NCI-H446 treated with DMSO at 0.1 percent for 48 hours (cell line): ENCODE data around the gene SLC39A5.

ENCODE experiments used
- DNase-seq: peaks from one replicate; lab custom pipeline; 2025; lab: John Stamatoyannopoulos, UW

The SLC39A5 gene

GRCh38 chr12:56216461-56216860 lies 13.4 kb upstream of the SLC39A5 start:
- peak; percentile 1 for DNase-seq

- no peak for DNase-seq
These were observed 10.0 kb upstream of the SLC39A5 start for GRCh38 chr12:56219840-56220239.

GRCh38 chr12:56220611-56221231 lies 9.1 kb upstream of the SLC39A5 start:
- no peak for DNase-seq

GRCh38 chr12:56221232-56221756 lies 8.6 kb upstream of the SLC39A5 start:
- peak; percentile 25 for DNase-seq

- DNase-seq, result peak; percentile 93
These were observed 7.9 kb upstream of the SLC39A5 start, which contains the start of gene RNF41 for GRCh38 chr12:56221757-56222530. Gene RNF41 (minus strand): TSS chr12:56221922. CDS start chr12:56214047, 7,875 bp downstream.

GRCh38 chr12:56222531-56222895 lies 7.3 kb upstream of the SLC39A5 start:
- DNase-seq, result no peak

- DNase-seq, result no peak
These were observed 6.2 kb upstream of the SLC39A5 start for GRCh38 chr12:56223571-56224101.

GRCh38 chr12:56224102-56224701 lies 5.6 kb upstream of the SLC39A5 start, which contains the start of gene NABP2:
Gene NABP2 (plus strand): TSS chr12:56224342. CDS start chr12:56224857, 515 bp downstream.
- peak; percentile 94 for DNase-seq

- no peak for DNase-seq
These were observed 4.9 kb upstream of the SLC39A5 start for GRCh38 chr12:56224954-56225353.

- no peak for DNase-seq
These were observed 769 bp upstream of the SLC39A5 start for GRCh38 chr12:56229082-56229481.

- DNase-seq, result no peak
These were observed 757 bp downstream of the SLC39A5 start for GRCh38 chr12:56230432-56231183.

- no peak for DNase-seq
These were observed 1.3 kb downstream of the SLC39A5 start for GRCh38 chr12:56231184-56231582.

GRCh38 chr12:56234746-56235436 lies 5.0 kb downstream of the SLC39A5 start:
- DNase-seq, result no peak

- no peak for DNase-seq
These were observed 6.2 kb downstream of the SLC39A5 start for GRCh38 chr12:56236091-56236490.

GRCh38 chr12:56236985-56237384 lies 7.1 kb downstream of the SLC39A5 start:
- DNase-seq, result no peak

- DNase-seq, result no peak
These were observed 7.7 kb downstream of the SLC39A5 start for GRCh38 chr12:56237552-56237951.

- DNase-seq, result no peak
These were observed 11.8 kb downstream of the SLC39A5 start for GRCh38 chr12:56241424-56242303.

- no peak for DNase-seq
These were observed 13.1 kb downstream of the SLC39A5 start for GRCh38 chr12:56242986-56243385.

GRCh38 chr12:56243731-56244181 lies 13.9 kb downstream of the SLC39A5 start:
- DNase-seq, result no peak

- DNase-seq, result no peak
These were observed 14.6 kb downstream of the SLC39A5 start for GRCh38 chr12:56244494-56244893.
